Stimulated activated CD4-positive, alpha-beta T cell treated with anti-CD3 and anti-CD28 coated beads, TNF-alpha, amount 100 ng/mL, for 1 hour (primary cell): ENCODE measurements around the gene TNRC18.

ENCODE experiments used
- DNase-seq, 3 donors: peaks; one replicate each; pipeline ENCODE4 v3.0.0-alpha.2; 2020; ENCODE audit warnings: low read depth in 3 of 3, low spot score in 1 of 3

TNRC18 gene

GRCh38 chr7:5429857-5430611, 6.4 kb upstream of the TNRC18 start:
- DNase-seq: no peak

GRCh38 chr7:5429253-5429856, 5.7 kb upstream of the TNRC18 start:
- no peak for DNase-seq

- DNase-seq: no peak
Observed at GRCh38 chr7:5428478-5429252, 5.0 kb upstream of the TNRC18 start.

GRCh38 chr7:5426226-5426475, 2.5 kb upstream of the TNRC18 start:
- DNase-seq: no peak

GRCh38 chr7:5425507-5426225, 2.0 kb upstream of the TNRC18 start:
- no peak for DNase-seq

GRCh38 chr7:5424749-5425506, 1.3 kb upstream of the TNRC18 start:
- no peak for DNase-seq

- peak in 1 of 3 donors; percentile 18 for DNase-seq
Observed at GRCh38 chr7:5423976-5424748, 528 bp upstream of the TNRC18 start.

GRCh38 chr7:5422396-5423305, 983 bp downstream of the TNRC18 start:
- DNase-seq: peak in 1 of 3 donors; percentile 3

- no peak for DNase-seq
Observed at GRCh38 chr7:5421714-5422395, 1.8 kb downstream of the TNRC18 start.

- peak in 1 of 3 donors; percentile 4 for DNase-seq
Observed at GRCh38 chr7:5420881-5421713, 2.5 kb downstream of the TNRC18 start.

- peak in 1 of 3 donors; percentile 10 for DNase-seq
Observed at GRCh38 chr7:5420067-5420880, 3.4 kb downstream of the TNRC18 start.

- no peak for DNase-seq
Observed at GRCh38 chr7:5419539-5420066, 4.0 kb downstream of the TNRC18 start.

GRCh38 chr7:5418285-5418582, 5.4 kb downstream of the TNRC18 start:
- DNase-seq: no peak

GRCh38 chr7:5417106-5418071, 6.2 kb downstream of the TNRC18 start:
- DNase-seq: no peak

- no peak for DNase-seq
Observed at GRCh38 chr7:5414916-5415315, 8.7 kb downstream of the TNRC18 start.

- no peak for DNase-seq
Observed at GRCh38 chr7:5413449-5413786, 10.2 kb downstream of the TNRC18 start.
